Measurements from ENCODE around the gene SLC24A3. TPM values are rescaled to one million over a fixed set of nuclear protein-coding genes. Genes with fewer than 3 reads are reported as not detected.

SLC24A3 gene
- total and polyA plus RNA-seq, 2 experiments from 2014 or later, result 0.81 to 2.5 TPM

DNA sequence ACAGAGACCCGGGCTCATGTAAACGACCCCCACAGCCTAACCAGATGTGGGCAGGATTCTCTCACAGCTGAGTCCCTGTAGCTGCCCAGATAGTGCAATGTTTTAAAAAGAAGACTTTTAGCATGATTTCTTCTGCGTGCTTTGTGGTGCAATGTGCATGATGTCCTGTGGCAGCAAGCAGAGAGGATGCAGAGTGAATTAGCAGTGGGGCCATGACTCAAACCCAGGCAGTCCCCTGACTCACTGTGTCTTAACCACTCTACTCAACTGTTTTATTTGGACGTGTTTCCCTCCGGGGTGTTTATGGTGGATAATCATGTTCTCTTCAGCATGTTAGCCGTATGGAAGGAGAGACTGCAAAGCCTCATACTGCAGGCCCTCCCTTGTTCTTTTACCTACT is 247.9 kb downstream of the SLC24A3 start:
- H3K79me2 ChIP-seq (replicated peaks; ENCODE audit: insufficient read depth), result no peaks in the 10 kb centered on the region
- H3K9me3 Mint-ChIP-seq, result no peaks in the 10 kb centered on the region

More for the DNA sequence above, 247.9 kb downstream of the SLC24A3 start:
- H3K36me3 ChIP-seq (ENCODE audit: insufficient read depth), result no peaks in the 10 kb centered on the region
- H3F3A ChIP-seq (replicated peaks; ENCODE audit: low read depth), result no peaks in the 10 kb centered on the region
- H3K27ac Mint-ChIP-seq, result no peak overlapping the region
- H3K4me1 ChIP-seq (ENCODE audit: insufficient read depth), result no peaks in the 10 kb centered on the region
- H3K4me3 ChIP-seq, result no peak overlapping the region
- no peaks in the 10 kb centered on the region for H3K36me3 Mint-ChIP-seq (ENCODE audit: low read depth)
- H3K9me2 ChIP-seq (ENCODE audit: insufficient read depth), result no peaks in the 10 kb centered on the region
- H3K4me3 Mint-ChIP-seq, result no peak overlapping the region
- H2AFZ ChIP-seq, result no peak overlapping the region
- no peaks in the 10 kb centered on the region for H3K4me1 Mint-ChIP-seq
- no peak for ATAC-seq
- no peak overlapping the region for H3K27ac ChIP-seq (ENCODE audit: low read depth)
- H3K4me2 ChIP-seq, result no peak overlapping the region
- no peaks in the 10 kb centered on the region for H4K20me1 ChIP-seq (replicated peaks; ENCODE audit: insufficient read depth)
- H3K27me3 Mint-ChIP-seq (ENCODE audit: insufficient read depth, low read depth, poor library complexity), result no peaks in the 10 kb centered on the region
- TF ChIP-seq ZNF331 (CRISPR knock-in tag; IDR thresholded peaks at IDR 0.05; ENCODE audit: low read depth), result no peak
- no peak for TF ChIP-seq CREB1 (CRISPR knock-in tag; IDR thresholded peaks at IDR 0.05; ENCODE audit: low read depth)
- no peak for TF ChIP-seq JUNB (IDR thresholded peaks at IDR 0.05; ENCODE audit: unreplicated experiment)
- no peak for TF ChIP-seq REST (IDR thresholded peaks at IDR 0.05; ENCODE audit: unreplicated experiment)
- no peak for TF ChIP-seq CTCF (conservative IDR thresholded peaks at IDR 0.05; ENCODE audit: low read depth in 2 of 2)
- TF ChIP-seq NANOG (IDR thresholded peaks at IDR 0.05; ENCODE audit: borderline replicate concordance), result no peak
- no peak for TF ChIP-seq EZH2phosphoT487 (IDR thresholded peaks at IDR 0.05; ENCODE audit: unreplicated experiment)
- no peak for TF ChIP-seq POLR2AphosphoS5 (IDR thresholded peaks at IDR 0.05; ENCODE audit: low read depth)
- no peaks in the 10 kb centered on the region for H3K27me3 ChIP-seq (ENCODE audit: insufficient read depth)
- no peak for DNase-seq (ENCODE audit: low spot score)
